Endothelial cell (in vitro differentiated cells): ENCODE measurements around the gene SPIRE2. TPM values are rescaled to one million over a fixed set of nuclear protein-coding genes. Genes with fewer than 3 reads are reported as not detected.
"Not testable (repeated sequence)": the region's sequence is repeated elsewhere in the genome, so short reads cannot be mapped to it uniquely, and the experiment has no call there.

Experiments used
- DNase-seq: peaks from one replicate; pipeline ENCODE4 v3.0.0; 2021; ENCODE audit warnings: low spot score
- H3K27ac Mint-ChIP-seq: one replicate; pipeline ENCODE4 v1.8.0; 2021; ENCODE audit warnings: mixed read lengths, inconsistent platforms; ENCODE audit not compliant: unreplicated experiment
- H3K27me3 Mint-ChIP-seq: one replicate; pipeline ENCODE4 v1.8.0; 2021; ENCODE audit warnings: mild to moderate bottlenecking, moderate library complexity, mixed read lengths, inconsistent platforms; ENCODE audit not compliant: unreplicated experiment
- H3K36me3 Mint-ChIP-seq: one replicate; pipeline ENCODE4 v1.8.0; 2021; ENCODE audit warnings: mild to moderate bottlenecking, low read depth, mixed read lengths, inconsistent platforms; ENCODE audit not compliant: unreplicated experiment
- H3K4me1 Mint-ChIP-seq: one replicate; pipeline ENCODE4 v1.8.0; 2021; ENCODE audit warnings: mild to moderate bottlenecking, mixed read lengths, inconsistent platforms; ENCODE audit not compliant: unreplicated experiment
- H3K4me3 Mint-ChIP-seq: one replicate; pipeline ENCODE4 v1.8.0; 2021; ENCODE audit warnings: mild to moderate bottlenecking, mixed read lengths, inconsistent platforms; ENCODE audit not compliant: unreplicated experiment
- H3K9me3 Mint-ChIP-seq: one replicate; pipeline ENCODE4 v1.8.0; 2021; ENCODE audit warnings: mixed read lengths, inconsistent platforms; ENCODE audit not compliant: unreplicated experiment
- CTCF ChIP-seq: fragments of 200-600 bp; sonication (generic); IDR thresholded peaks from one replicate; pipeline ENCODE4 v1.5.0; 2021; ENCODE audit warnings: antibody characterized with exemption; ENCODE audit not compliant: unreplicated experiment
- long read RNA-seq: library from polyadenylated mRNA; unstranded; transcript quantifications from one replicate; pipeline ENCODE4 v2.0.0, GENCODE V29; 2020; ENCODE audit not compliant: unreplicated experiment
- total RNA-seq: library from RNA; stranded (reverse); fragmentation: NEBNext Ultra II Directional; extraction: Animal tissue kit (Norgen Biotek cat#: 25700); gene quantifications from one replicate; pipeline ENCODE4 v1.2.1, GENCODE V29; 2021; ENCODE audit not compliant: unreplicated experiment

Gene SPIRE2, protein sequence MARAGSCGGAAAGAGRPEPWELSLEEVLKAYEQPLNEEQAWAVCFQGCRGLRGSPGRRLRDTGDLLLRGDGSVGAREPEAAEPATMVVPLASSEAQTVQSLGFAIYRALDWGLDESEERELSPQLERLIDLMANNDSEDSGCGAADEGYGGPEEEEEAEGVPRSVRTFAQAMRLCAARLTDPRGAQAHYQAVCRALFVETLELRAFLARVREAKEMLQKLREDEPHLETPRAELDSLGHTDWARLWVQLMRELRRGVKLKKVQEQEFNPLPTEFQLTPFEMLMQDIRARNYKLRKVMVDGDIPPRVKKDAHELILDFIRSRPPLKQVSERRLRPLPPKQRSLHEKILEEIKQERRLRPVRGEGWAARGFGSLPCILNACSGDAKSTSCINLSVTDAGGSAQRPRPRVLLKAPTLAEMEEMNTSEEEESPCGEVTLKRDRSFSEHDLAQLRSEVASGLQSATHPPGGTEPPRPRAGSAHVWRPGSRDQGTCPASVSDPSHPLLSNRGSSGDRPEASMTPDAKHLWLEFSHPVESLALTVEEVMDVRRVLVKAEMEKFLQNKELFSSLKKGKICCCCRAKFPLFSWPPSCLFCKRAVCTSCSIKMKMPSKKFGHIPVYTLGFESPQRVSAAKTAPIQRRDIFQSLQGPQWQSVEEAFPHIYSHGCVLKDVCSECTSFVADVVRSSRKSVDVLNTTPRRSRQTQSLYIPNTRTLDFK
- 7.9 TPM for total RNA-seq
- long read RNA-seq = 0 reads

- no peaks in the 10 kb centered on the region for H3K9me3 Mint-ChIP-seq
- peak within 1 kb of the TSS; percentile 94 for H3K4me3 Mint-ChIP-seq
- H3K27me3 Mint-ChIP-seq = peaks cover 11% of the 10 kb centered on the region
- peaks cover 2% of the 10 kb centered on the region for H3K4me1 Mint-ChIP-seq
- DNase-seq = peak; percentile 85
- peak within 1 kb of the TSS; percentile 48 for H3K27ac Mint-ChIP-seq
- TF ChIP-seq CTCF = no peak
- no peaks in the 10 kb centered on the region for H3K36me3 Mint-ChIP-seq
These were observed at the start of gene SPIRE2 for GRCh38 chr16:89828199-89828869. TSS of gene SPIRE2 (plus strand) at chr16:89828475. CDS start at chr16:89828551, 76 bp downstream.

- Mint-ChIP-seq H3K36me3 (peaks cover 16% of the 10 kb centered on the region), H3K27me3 (peaks cover 4% of the 10 kb centered on the region), H3K4me1 (no peaks in the 10 kb centered on the region), H3K27ac (no peak overlapping the region), H3K4me3 (no peak overlapping the region), H3K9me3 (no peaks in the 10 kb centered on the region)
- DNase-seq = no peak
- TF ChIP-seq CTCF = no peak
These were observed 48.9 kb upstream of the SPIRE2 start for GRCh38 chr16:89779231-89779908.

DNA sequence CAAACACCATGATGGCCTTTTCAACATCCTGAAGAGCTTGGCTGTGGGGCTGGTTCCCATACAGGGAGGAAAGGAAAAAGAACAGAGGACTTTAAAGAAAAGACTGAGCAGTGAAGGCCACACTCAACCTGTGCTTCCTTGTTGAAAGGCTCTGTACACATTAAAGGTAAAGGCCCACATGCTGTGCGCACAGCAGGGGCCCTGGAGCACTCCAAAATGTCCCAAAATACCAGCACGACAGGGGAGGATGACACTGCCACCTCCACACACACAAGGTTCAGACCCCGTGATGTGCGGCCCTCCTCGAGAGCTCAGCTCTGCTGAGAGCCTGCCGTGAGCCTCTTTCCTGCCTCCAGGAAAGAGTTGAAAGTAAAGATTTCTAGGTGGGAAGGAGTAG is 48.4 kb upstream of the SPIRE2 start:
- no peak overlapping the region for H3K27ac Mint-ChIP-seq
- DNase-seq = no peak
- no peaks in the 10 kb centered on the region for H3K4me1 Mint-ChIP-seq
- peaks cover 4% of the 10 kb centered on the region for H3K27me3 Mint-ChIP-seq
- TF ChIP-seq CTCF = no peak
- no peak overlapping the region for H3K4me3 Mint-ChIP-seq
- H3K36me3 Mint-ChIP-seq = peaks cover 20% of the 10 kb centered on the region
- H3K9me3 Mint-ChIP-seq = no peaks in the 10 kb centered on the region

- H3K36me3 Mint-ChIP-seq = peaks cover 22% of the 10 kb centered on the region
- no peak for TF ChIP-seq CTCF
- no peak for DNase-seq
- peaks cover 4% of the 10 kb centered on the region for H3K27me3 Mint-ChIP-seq
- no peak overlapping the region for H3K27ac Mint-ChIP-seq
- H3K4me3 Mint-ChIP-seq = no peak overlapping the region
- no peaks in the 10 kb centered on the region for H3K9me3 Mint-ChIP-seq
- H3K4me1 Mint-ChIP-seq = no peaks in the 10 kb centered on the region
These were observed 45.8 kb upstream of the SPIRE2 start for GRCh38 chr16:89782489-89782888.

DNA sequence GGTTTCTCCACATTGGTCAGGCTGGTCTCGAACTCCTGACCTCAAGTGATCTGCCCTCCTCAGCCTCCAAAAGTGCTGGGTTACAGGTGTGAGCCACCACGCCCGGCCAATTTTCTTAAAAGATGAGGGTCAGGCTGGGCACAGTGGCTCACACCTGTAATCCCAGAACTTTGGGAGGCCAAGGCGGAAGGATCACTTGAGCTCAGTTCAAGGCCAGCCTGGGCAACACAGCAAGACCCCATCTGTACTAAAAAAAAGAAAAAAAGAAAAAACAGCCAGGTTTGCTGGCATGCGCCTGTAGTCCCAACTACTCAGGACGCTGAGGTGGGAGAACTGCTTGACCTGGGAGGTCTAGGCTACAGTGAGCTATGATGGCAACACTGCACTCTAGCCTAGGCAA is 44.3 kb upstream of the SPIRE2 start:
- H3K4me1 Mint-ChIP-seq, H3K27ac Mint-ChIP-seq: not testable (repeated sequence)

More for the DNA sequence above, 44.3 kb upstream of the SPIRE2 start:
- not testable (repeated sequence) for H3K4me3 Mint-ChIP-seq, H3K9me3 Mint-ChIP-seq, H3K27me3 Mint-ChIP-seq, DNase-seq
- peaks cover 18% of the 10 kb centered on the region for H3K36me3 Mint-ChIP-seq
